Inferior parietal cortex (tissue), 1 donor: ENCODE measurements around the gene IZUMO1.
"Not testable (repeated sequence)": the region's sequence is repeated elsewhere in the genome, so short reads cannot be mapped to it uniquely, and the experiment has no call there.

Experiments
- DNase-seq: peaks from one replicate; pipeline ENCODE4 v3.0.0-alpha.2; 2016; ENCODE audit errors: extremely low spot score

IZUMO1 gene

DNA sequence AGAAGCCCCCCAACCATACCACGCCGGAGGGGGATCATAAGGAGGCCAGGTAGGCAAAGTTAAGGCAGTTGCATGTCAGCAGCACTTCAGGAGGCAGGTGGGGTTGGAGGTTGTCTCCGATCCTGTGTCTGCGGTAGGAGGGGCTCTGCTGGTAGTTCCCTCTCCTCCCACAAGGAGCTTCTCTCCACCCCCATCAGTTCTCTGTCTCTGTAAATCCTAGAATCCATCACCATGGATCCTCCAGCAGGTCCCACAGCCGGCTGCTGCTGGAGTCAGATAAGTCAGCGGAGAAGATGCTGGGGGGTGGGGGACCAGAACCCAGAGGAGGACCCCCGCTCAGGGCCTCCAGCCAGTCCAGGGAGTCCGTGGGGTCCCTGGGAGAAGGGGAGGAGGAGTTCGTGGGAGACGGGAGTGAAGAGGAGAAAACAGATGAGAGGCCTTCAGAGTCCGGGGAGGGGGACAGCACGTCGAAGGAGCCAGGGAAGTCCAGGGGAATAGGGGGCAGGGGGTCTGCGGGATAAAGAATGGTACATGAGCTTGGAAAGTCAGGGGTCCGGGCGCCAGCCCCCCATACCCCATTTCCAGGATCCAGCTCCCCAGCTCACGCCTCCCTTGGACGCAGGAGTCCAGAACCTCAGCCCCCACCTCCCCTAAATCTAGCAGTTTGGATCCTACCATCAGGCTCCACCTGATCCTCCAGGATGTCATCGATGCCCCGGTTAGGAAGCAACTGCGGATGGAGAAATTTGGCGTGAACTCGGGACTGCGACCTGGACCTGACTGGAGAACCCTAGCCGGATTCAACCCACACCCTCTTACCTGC is 33.5 kb downstream of the IZUMO1 start:
- no peak for DNase-seq

DNA sequence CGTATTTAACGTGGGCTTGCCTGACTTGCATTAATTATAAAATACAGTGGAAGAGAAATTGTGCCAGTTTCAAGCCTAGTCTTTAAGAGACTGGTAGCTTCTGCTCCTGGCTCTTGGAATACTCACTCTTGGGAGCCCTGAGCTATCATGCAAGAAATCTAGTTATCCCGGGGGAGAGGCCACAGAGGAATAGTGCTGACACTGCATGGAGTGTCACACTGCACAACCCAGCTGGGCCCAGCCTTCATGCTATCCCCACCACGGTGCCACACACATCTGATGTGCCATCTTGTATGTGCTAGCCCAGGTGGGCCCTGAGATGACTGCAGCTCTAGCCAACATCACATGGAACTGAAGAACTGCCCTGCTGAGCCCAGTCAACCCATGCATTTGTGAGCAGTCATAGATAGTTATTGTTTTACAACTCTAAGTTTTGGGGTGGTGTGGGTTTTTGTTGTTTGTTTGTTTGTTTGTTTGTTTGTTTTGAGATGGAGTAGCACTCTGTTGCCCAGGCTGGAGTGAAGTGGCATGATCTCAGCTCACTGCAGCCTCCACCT is 35.5 kb downstream of the IZUMO1 start:
- no peak for DNase-seq

DNA sequence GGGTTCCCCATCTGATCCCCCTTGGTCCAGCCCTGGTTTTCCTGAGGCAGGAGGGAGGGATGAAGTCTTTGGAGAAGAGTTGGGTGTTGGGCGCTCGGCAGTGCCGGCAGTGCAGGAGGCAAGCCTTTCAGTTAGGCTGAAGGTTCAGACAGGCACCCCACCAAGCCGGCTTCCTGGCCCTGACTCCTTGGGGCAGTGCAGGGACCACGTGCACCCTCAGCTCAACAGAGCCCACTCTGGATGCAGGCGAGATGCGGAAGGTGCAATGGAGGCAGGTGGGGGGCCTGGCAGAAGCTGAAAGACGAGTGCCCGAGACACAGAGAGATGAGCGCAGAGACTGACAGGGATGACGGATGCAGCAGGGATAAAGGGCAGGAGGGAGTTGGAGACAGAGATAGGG is 38.2 kb downstream of the IZUMO1 start:
- DNase-seq, result no peak

DNA sequence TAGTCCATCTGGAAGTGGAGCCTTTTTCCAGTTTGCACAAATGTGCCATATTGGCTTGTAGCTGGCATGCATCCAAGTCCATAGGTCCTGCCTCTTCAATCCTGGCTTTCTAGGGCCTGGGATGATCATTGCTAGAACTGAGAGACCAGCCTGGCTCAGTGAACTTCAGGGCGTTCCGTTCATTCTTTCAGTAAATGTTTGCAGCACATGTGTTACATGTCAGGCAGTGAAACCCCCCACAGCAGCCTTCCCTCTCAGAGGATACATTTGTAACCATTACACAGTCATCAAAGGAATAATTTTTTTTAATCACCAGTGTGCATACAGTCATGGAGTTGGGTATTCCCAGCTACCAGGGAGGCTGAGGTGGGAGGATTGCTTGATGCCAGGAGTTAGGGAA is 41.3 kb downstream of the IZUMO1 start:
- no peak for DNase-seq

DNA sequence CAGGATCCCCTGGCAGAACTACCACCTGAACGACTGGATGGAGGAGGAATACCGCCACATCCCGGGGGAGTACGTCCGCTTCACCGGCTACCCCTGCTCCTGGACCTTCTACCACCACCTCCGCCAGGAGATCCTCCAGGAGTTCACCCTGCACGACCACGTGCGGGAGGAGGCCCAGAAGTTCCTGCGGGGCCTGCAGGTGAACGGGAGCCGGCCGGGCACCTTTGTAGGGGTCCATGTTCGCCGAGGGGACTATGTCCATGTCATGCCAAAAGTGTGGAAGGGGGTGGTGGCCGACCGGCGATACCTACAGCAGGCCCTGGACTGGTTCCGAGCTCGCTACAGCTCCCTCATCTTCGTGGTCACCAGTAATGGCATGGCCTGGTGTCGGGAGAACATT is 43.4 kb downstream of the IZUMO1 start:
- DNase-seq, result no peak

DNA sequence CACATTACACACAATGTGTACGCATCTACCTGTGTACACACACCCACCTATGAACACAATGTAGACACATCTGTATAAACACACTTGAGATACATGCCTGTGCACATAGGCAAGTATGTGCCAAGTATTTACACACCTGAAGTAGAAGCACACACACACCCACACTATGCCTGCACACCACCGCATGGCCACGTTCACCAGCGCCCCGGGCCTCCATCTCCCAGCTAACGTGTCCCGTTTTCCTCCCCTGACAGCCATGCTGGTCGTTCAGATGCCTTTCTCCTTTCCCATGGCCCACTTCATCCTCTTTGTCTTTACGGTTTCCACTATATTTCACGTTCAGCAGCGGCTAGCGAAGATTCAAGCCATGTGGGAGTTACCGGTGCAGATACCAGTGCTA is 44.0 kb downstream of the IZUMO1 start:
- no peak for DNase-seq

DNA sequence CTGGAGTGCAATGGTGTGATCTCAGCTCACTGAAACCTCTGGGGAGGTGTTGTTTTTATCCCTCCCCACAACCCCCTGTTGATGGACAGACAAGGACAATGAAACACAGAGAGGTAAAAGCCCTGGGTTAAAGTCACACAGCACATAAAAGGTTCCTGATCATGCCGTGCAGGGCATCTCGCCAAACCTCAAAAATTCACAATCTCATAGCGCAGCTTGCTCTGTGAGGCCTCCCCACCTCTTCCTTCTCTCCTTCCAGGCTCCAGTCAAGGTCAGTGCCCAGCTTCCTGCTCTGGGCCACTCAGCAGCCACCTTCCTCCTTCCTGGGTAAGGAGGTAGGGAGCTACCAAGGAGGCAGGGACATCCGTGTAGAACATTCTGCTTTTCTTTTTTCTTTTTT is 48.7 kb downstream of the IZUMO1 start:
- DNase-seq, result no peak

DNA sequence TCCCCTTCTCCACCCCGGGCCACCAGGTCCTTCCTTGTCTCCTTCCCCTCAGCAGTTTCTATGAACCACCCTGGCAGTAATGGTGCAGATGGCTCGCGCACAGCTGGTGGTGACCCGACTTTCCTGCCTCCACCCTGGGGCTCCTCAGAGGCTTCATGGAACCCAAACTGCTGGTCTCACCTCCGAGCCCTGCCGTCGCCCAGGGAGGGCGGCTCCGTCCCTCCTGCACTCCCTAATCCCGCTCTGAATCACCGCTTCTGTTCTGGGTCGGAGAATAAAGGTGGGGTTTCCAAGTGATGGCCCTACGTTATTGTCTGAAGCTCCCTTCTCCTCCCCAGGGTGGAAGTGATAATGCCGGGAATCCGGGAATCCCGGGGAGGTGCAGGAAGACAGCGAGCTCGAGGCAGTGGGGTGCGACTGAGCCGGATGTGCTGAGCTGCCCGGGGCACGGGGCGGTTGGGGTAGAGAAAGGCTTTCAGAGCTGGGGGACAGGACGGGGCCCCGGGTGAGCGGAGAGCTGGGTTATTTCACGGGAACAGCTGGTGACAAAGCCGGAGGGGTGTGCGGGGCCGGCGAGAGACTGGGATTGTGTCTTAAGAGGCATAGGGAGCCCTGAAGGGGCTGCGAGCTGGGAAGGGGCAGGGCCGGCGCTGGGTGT is 50.2 kb downstream of the IZUMO1 start:
- DNase-seq, result no peak

DNA sequence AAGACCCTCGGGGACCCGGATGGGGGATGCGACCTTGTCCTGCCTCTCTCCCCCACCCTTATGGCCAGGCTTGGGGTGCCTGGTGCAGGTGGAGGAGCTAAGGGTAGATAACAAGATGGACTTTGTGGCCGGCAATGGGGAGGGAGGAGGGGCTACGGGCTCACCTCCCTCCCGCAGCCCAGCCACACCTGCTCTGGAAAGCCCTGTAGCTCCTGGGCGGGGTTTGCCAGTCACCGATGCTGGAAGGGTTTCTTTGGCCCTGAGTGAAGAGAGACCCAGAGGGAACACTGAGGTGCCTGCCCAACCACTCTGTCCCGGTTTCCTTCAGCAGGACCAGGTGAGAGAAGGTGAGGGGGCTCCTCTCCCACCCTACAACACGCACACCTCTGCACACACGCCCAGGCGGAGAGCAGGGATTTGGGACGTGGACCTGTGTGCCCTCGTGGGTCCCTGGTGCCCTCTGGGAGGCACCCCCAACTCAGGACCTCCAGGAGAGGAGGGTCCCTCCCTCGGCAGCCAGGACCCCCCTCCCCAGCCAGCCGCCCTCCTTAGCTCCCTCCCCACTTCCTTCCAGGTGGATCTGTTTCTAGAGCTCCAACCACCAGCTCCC is 50.9 kb downstream of the IZUMO1 start, which contains the start of gene FUT2:
Gene FUT2, plus strand, starts transcription at position 229 of the 610 bp plus-strand sequence. CDS start 6,986 bp downstream, outside the sequence.
- DNase-seq, result no peak

DNA sequence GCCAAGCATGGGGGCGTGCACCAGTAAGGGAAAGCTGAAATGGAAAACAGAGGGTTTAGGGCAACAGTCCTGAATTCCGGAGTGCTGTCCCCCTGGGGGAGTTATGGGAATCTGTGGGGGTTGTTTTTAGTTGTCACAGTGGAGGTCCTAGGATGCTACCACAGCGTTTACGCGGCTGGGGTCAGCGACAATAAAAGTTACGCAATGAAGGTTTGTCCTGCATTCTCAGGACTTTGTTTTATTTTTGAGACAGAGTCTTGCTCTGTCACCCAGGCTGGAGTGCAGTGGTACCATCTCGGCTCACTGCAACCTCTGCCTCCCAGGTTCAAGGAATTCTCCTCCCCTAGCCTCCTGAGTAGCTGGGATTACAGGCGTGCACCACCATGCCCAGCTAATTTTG is 53.1 kb downstream of the IZUMO1 start:
- DNase-seq, result not testable (repeated sequence)
